CD4-positive, alpha-beta memory T cell (primary cell): Measurements from ENCODE around the gene RPUSD3. TPM values are rescaled to one million over a fixed set of nuclear protein-coding genes. Genes with fewer than 3 reads are reported as not detected.

Source experiments
- CTCF ChIA-PET: fragments of 350-600 bp; sonication (Branson Sonifier 250); formaldehyde crosslinking; loops from one replicate; lab custom pipeline; 2021; ENCODE audit warnings: inconsistent platforms; ENCODE audit not compliant: partially characterized antibody; lab: Charles Lee
- POLR2A ChIA-PET: fragments of 350-600 bp; sonication (Branson Sonifier 250); formaldehyde crosslinking; loops from one replicate; lab custom pipeline; 2021; ENCODE audit not compliant: partially characterized antibody; lab: Charles Lee
- DNase-seq, 5 donors: peaks; one replicate each; pipeline versions ENCODE4 v3.0.0 to v3.0.0-alpha.2; 2020 to 2022; ENCODE audit warnings: mixed read lengths in 1 of 5
- H3K27ac ChIP-seq: one replicate; pipeline ENCODE4 v1.7.0; 2013; ENCODE audit warnings: low read depth, low read length
- H3K27me3 ChIP-seq: 2 replicates; pipeline ENCODE4 v1.7.0; 2013; ENCODE audit warnings: mild to moderate bottlenecking, low read length, moderate library complexity; ENCODE audit not compliant: insufficient read depth
- H3K36me3 ChIP-seq: 2 replicates; pipeline ENCODE4 v1.7.0; 2013; ENCODE audit warnings: mild to moderate bottlenecking, low read length, moderate library complexity; ENCODE audit not compliant: insufficient read depth
- H3K4me1 ChIP-seq: 2 replicates; pipeline ENCODE4 v1.7.0; 2013; ENCODE audit warnings: mild to moderate bottlenecking, low read length, moderate library complexity; ENCODE audit not compliant: insufficient read depth
- H3K4me3 ChIP-seq, 2 donors: one replicate each; pipeline ENCODE4 v1.7.0; 2013; ENCODE audit warnings: low read length in 2 of 2, mild to moderate bottlenecking in 1 of 2
- H3K9me3 ChIP-seq, 2 donors: one replicate each; pipeline ENCODE4 v1.7.0; 2013; ENCODE audit warnings: low read length in 2 of 2, control low read depth in 1 of 2; ENCODE audit not compliant: control insufficient read depth in 1 of 2
- H3K27ac Mint-ChIP-seq, 7 donors: one replicate each; pipeline ENCODE4 v1.8.0; 2020 to 2021; ENCODE audit warnings: mixed read lengths in 7 of 7, mild to moderate bottlenecking in 6 of 7, inconsistent platforms in 3 of 7, moderate library complexity in 3 of 7
- H3K27me3 Mint-ChIP-seq, 2 donors: one replicate each; pipeline ENCODE4 v1.8.0; 2020 to 2021; ENCODE audit warnings: mixed read lengths in 2 of 2
- H3K36me3 Mint-ChIP-seq, 2 donors: one replicate each; pipeline ENCODE4 v1.8.0; 2020 to 2021; ENCODE audit warnings: mixed read lengths in 2 of 2, inconsistent platforms in 1 of 2, mild to moderate bottlenecking in 1 of 2
- H3K4me1 Mint-ChIP-seq, 4 donors: one replicate each; pipeline ENCODE4 v1.8.0; 2020 to 2021; ENCODE audit warnings: mixed read lengths in 4 of 4, mild to moderate bottlenecking in 1 of 4
- H3K4me3 Mint-ChIP-seq, 8 donors: one replicate each; pipeline ENCODE4 v1.8.0; 2020 to 2021; ENCODE audit warnings: mixed read lengths in 8 of 8, mild to moderate bottlenecking in 7 of 8, moderate library complexity in 6 of 8, inconsistent platforms in 3 of 8
- H3K9me3 Mint-ChIP-seq, 8 donors: one replicate each; pipeline ENCODE4 v1.8.0; 2020 to 2021; ENCODE audit warnings: mixed read lengths in 8 of 8, mild to moderate bottlenecking in 5 of 8, inconsistent platforms in 3 of 8, moderate library complexity in 1 of 8
- intact Hi-C: fragments of 100-400 bp; cut with micrococcal nuclease; formaldehyde crosslinking; loops from one replicate; pipeline ENCODE4 v1.15.1; 2023
- polyA plus RNA-seq, 2 donors: library from polyadenylated mRNA; unstranded; fragments of 300-500 nt; fragmentation: Illumina TruSeq; gene quantifications; one replicate each; pipeline ENCODE4 v1.2.3, GENCODE V29; 2021
- total RNA-seq, 2 experiments: library from RNA; stranded (reverse); gene quantifications; one replicate each; pipeline ENCODE4 v1.2.3, GENCODE V29; 2021

The RPUSD3 gene
- total and polyA plus RNA-seq, 4 experiments from 2014 or later, result 55.2 to 68.4 (median 65.4) TPM

DNA sequence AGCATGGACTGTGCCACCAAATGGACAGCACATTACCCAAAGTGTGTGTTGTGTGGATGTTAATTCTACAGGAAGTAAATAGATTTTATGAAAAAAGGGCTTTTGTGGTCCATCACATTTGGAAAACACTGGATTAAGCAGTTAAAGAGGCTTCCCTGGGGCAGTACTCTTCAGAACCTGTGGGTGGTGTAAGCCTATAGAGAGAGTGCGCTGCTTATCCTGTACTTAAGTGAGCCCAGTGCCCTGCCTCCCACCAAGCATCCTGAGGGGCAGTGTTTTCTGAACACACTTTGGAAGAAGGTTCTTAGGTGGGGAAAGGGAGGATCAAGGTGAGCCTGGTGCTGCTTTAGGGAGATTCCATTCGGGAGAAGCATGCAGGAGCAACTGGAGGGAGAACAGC lies 22.9 kb downstream of the RPUSD3 start:
- H3K36me3 Mint-ChIP-seq, result peaks cover 0 to 4% of the 10 kb centered on the region in 2 donors
- POLR2A ChIA-PET, result no interaction called here
- H3K4me1 ChIP-seq, result no peaks in the 10 kb centered on the region
- no peak overlapping the region for H3K4me3 Mint-ChIP-seq
- no peaks in the 10 kb centered on the region for H3K36me3 ChIP-seq
- intact Hi-C loops, result no loop called here
- H3K27ac Mint-ChIP-seq, result no peak overlapping the region
- H3K27me3 Mint-ChIP-seq, result no peaks in the 10 kb centered on the region
- H3K27ac ChIP-seq, result no peak overlapping the region
- no peak for DNase-seq
- peaks cover 0 to 4% (median 2%) of the 10 kb centered on the region in 4 donors for H3K4me1 Mint-ChIP-seq
- CTCF ChIA-PET, result no interaction called here
- H3K9me3 ChIP-seq, result no peaks in the 10 kb centered on the region
- H3K4me3 ChIP-seq, result no peak overlapping the region
- no peaks in the 10 kb centered on the region for H3K27me3 ChIP-seq
- H3K9me3 Mint-ChIP-seq, result peaks cover 0 to 2% (median 0%) of the 10 kb centered on the region in 8 donors

GRCh38 chr3:9820543-9820942 lies 23.3 kb downstream of the RPUSD3 start:
- Histone ChIP-seq H3K27me3 (no peaks in the 10 kb centered on the region), H3K4me3 (no peak overlapping the region), H3K4me1 (no peaks in the 10 kb centered on the region), H3K27ac (no peak overlapping the region), H3K36me3 (no peaks in the 10 kb centered on the region), H3K9me3 (no peaks in the 10 kb centered on the region)
- POLR2A ChIA-PET, result interaction anchor here (1.6 kb wide), 1 partner anchor 70 kb away, joined by 4 read pairs; the partner anchor contains the start of gene JAGN1
- CTCF ChIA-PET, result no interaction called here
- H3K27me3 Mint-ChIP-seq, result no peaks in the 10 kb centered on the region
- H3K9me3 Mint-ChIP-seq, result peaks cover 0 to 2% (median 0%) of the 10 kb centered on the region in 8 donors
- H3K27ac Mint-ChIP-seq, result no peak overlapping the region
- no peak for DNase-seq
- intact Hi-C loops, result no loop called here
- peaks cover 0 to 4% of the 10 kb centered on the region in 2 donors for H3K36me3 Mint-ChIP-seq
- H3K4me1 Mint-ChIP-seq, result peaks cover 0 to 4% (median 2%) of the 10 kb centered on the region in 4 donors
- no peak overlapping the region for H3K4me3 Mint-ChIP-seq

GRCh38 chr3:9818666-9819335 lies 25.0 kb downstream of the RPUSD3 start:
- ChIA-PET POLR2A (interaction anchor here (1.3 to 1.6 kb wide), 2 partner anchors 9 to 72 kb away, joined by 3 to 4 read pairs; partner anchors contain the start of gene JAGN1), CTCF (no interaction called here)
- H3K4me1 ChIP-seq, result no peaks in the 10 kb centered on the region

DNA sequence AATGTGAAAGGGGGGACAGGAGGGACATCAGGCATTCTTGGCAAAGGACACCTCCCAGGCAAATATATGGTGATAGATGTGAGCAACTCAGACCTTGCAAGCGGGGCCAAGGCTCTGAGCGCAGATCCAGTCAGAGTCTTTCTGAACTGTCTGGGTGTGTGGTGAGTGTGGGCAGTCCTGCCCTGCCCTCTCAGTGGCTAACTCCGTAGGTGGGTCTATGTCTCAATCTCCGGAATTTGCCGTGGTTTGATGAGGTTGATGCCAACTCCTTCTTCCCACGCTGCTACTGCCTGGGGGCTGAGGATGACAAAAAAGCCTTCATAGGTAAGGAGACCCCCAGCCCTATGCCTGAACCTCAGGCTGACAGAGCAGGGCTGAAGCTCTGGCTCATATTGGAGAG lies 26.4 kb downstream of the RPUSD3 start:
- Mint-ChIP-seq H3K4me1 (peaks cover 0 to 4% (median 0%) of the 10 kb centered on the region in 4 donors), H3K36me3 (peaks cover 0 to 8% of the 10 kb centered on the region in 2 donors), H3K9me3 (peaks cover 0 to 2% (median 0%) of the 10 kb centered on the region in 8 donors), H3K4me3 (no peak overlapping the region), H3K27ac (no peak overlapping the region), H3K27me3 (no peaks in the 10 kb centered on the region)
- no peaks in the 10 kb centered on the region for H3K27me3 ChIP-seq
- no peaks in the 10 kb centered on the region for H3K36me3 ChIP-seq
- POLR2A ChIA-PET, result interaction anchor here (1.4 kb wide), 1 partner anchor 25 kb away, joined by 4 read pairs; the partner anchor contains the start of genes ARPC4 and TADA3
- no peak overlapping the region for H3K4me3 ChIP-seq
- no peak for DNase-seq
- no peak overlapping the region for H3K27ac ChIP-seq
- H3K9me3 ChIP-seq, result no peaks in the 10 kb centered on the region
- intact Hi-C loops, result no loop called here
- no peaks in the 10 kb centered on the region for H3K4me1 ChIP-seq
- CTCF ChIA-PET, result interaction anchor here (1.4 kb wide), 1 partner anchor 10 kb away, joined by 5 read pairs; no protein-coding TSS in a partner anchor

More at GRCh38 chr3:9818666-9819335, 25.0 kb downstream of the RPUSD3 start:
- intact Hi-C loops, result no loop called here
- Mint-ChIP-seq H3K9me3 (peaks cover 0 to 2% (median 0%) of the 10 kb centered on the region in 8 donors), H3K4me1 (peaks cover 0 to 4% (median under 1%) of the 10 kb centered on the region in 4 donors), H3K27me3 (no peaks in the 10 kb centered on the region), H3K4me3 (no peak overlapping the region), H3K27ac (peak overlapping the region in 2 of 7 donors; percentile 30 to 72), H3K36me3 (peaks cover 0 to 4% of the 10 kb centered on the region in 2 donors)
- no peak overlapping the region for H3K4me3 ChIP-seq
- no peaks in the 10 kb centered on the region for H3K36me3 ChIP-seq
- no peaks in the 10 kb centered on the region for H3K27me3 ChIP-seq
- no peak for DNase-seq
- H3K9me3 ChIP-seq, result no peaks in the 10 kb centered on the region
- no peak overlapping the region for H3K27ac ChIP-seq

GRCh38 chr3:9815986-9816385 lies 27.8 kb downstream of the RPUSD3 start:
- Histone ChIP-seq H3K27me3 (no peaks in the 10 kb centered on the region), H3K9me3 (no peaks in the 10 kb centered on the region), H3K4me1 (no peaks in the 10 kb centered on the region), H3K36me3 (no peaks in the 10 kb centered on the region), H3K27ac (no peak overlapping the region), H3K4me3 (no peak overlapping the region)
- peaks cover 0 to 8% of the 10 kb centered on the region in 2 donors for H3K36me3 Mint-ChIP-seq
- peak overlapping the region in 1 of 7 donors; percentile 47 for H3K27ac Mint-ChIP-seq
- no peak for DNase-seq
- ChIA-PET POLR2A (no interaction called here), CTCF (no interaction called here)
- H3K9me3 Mint-ChIP-seq, result peaks cover 0 to 2% (median 0%) of the 10 kb centered on the region in 8 donors
- intact Hi-C loops, result no loop called here
- H3K27me3 Mint-ChIP-seq, result no peaks in the 10 kb centered on the region
- peaks cover 5 to 11% (median 8%) of the 10 kb centered on the region in 4 donors for H3K4me1 Mint-ChIP-seq
- no peak overlapping the region for H3K4me3 Mint-ChIP-seq

DNA sequence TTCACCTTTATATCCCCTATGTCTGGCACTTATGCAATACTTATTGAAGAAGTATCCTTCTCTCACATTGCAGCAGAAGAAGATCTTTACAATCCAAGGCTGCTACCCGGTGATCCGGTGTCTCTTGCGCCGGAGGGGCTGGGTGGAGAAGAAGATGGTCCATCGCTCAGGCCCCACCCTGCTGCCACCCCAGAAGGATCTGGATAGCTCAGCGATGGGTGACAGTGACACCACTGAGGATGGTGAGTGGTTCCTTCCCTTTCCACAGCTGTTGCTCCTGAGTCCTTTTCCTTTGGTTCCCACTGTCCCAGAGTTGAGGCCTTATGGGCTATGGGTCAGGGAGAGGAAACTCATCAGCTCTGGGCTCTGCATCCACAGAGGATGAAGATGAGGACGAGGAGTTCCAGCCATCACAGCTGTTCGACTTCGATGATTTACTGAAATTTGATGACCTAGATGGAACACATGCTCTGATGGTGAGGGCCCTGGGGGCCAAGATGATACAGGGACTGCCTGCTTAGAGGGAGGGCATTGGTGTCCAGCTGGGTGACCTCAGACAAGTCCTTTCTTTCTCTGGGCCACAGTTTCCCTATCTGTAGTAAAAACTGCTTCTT lies 30.8 kb downstream of the RPUSD3 start:
- Mint-ChIP-seq H3K4me1 (peaks cover 27 to 34% (median 29%) of the 10 kb centered on the region in 4 donors), H3K4me3 (no peak overlapping the region)
- POLR2A ChIA-PET, result interaction anchor here (0.9 to 1.7 kb wide), 4 partner anchors 20 to 120 kb away, joined by 3 to 7 read pairs (median 4); partner anchors contain the start of genes ARPC4, CRELD1, JAGN1 and RPUSD3

DNA sequence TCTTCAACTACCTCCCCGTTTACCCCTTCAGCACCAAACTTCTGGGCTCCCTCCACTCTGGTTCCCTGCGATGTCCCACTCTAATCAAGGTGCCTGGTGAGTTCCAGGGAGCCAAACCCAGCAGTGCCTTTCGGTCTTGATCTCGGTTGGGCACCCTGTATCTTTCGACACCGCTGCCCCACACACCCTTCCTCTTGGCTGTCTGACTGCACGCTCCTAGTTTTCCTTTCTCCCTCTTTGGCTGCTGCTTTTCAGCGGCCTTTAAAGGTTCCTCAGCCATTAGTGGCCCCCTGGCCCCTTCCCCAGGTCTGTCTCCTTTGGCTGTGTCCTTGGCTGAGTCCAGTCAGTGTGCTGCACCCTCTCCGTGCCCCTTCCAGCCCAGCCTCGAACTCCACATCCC lies 33.0 kb downstream of the RPUSD3 start:
- Mint-ChIP-seq H3K27ac (peak overlapping the region; percentile 17 to 92 (median 86)), H3K4me3 (peak overlapping the region; percentile 58 to 94 (median 82)), H3K36me3 (peaks cover 4 to 29% of the 10 kb centered on the region in 2 donors), H3K4me1 (peaks cover 35 to 46% (median 40%) of the 10 kb centered on the region in 4 donors), H3K27me3 (no peaks in the 10 kb centered on the region), H3K9me3 (no peaks in the 10 kb centered on the region)
- Histone ChIP-seq H3K9me3 (no peaks in the 10 kb centered on the region), H3K4me1 (peaks cover 27% of the 10 kb centered on the region), H3K36me3 (no peaks in the 10 kb centered on the region), H3K27me3 (no peaks in the 10 kb centered on the region), H3K4me3 (no peak overlapping the region), H3K27ac (no peak overlapping the region)
- intact Hi-C loops, result no loop called here
- CTCF ChIA-PET, result no interaction called here
- POLR2A ChIA-PET, result interaction anchor here (4.1 kb wide), 1 partner anchor 18 kb away, joined by 60 read pairs; the partner anchor contains the start of genes ARPC4 and TADA3
- DNase-seq, result no peak

More for the DNA sequence above, 30.8 kb downstream of the RPUSD3 start:
- CTCF ChIA-PET, result interaction anchor here (0.7 kb wide), 1 partner anchor 118 kb away, joined by 3 read pairs; no protein-coding TSS in a partner anchor
- no peak overlapping the region for H3K27ac ChIP-seq
- Mint-ChIP-seq H3K9me3 (no peaks in the 10 kb centered on the region), H3K36me3 (peaks cover 0 to 14% of the 10 kb centered on the region in 2 donors), H3K27me3 (no peaks in the 10 kb centered on the region), H3K27ac (no peak overlapping the region)
- intact Hi-C loops, result no loop called here
- H3K4me1 ChIP-seq, result peaks cover 22% of the 10 kb centered on the region
- DNase-seq, result no peak
- no peaks in the 10 kb centered on the region for H3K27me3 ChIP-seq
- H3K9me3 ChIP-seq, result no peaks in the 10 kb centered on the region
- H3K4me3 ChIP-seq, result no peak overlapping the region
- no peaks in the 10 kb centered on the region for H3K36me3 ChIP-seq
